ENCODE data around the gene ALS2CL.

The ALS2CL gene

DNA sequence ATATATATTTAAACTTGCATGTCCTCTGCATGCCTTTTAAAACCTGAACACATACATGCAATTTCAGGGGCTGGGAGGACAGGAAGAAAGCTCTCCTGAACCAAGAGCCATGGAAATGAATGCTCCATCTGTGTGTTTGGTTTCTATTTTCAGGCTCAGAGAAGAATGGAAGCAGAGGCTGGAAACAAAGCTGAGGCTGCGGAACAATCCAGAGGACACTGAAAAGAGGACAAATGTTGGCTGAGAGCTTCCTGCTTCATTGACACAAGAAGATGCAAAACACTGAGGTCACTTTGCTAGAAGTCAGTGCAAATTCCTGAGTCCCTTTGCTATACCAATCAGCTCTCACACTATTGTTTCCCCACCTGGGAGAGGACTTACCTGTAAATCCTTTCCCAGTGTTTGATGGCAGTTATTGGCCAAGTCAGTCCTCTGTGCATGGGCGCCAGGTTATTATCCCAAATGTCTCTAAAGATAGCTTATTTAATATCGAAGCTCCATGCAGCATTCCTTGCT lies 68.4 kb downstream of the ALS2CL start:
- no peak for DNase-seq

GRCh38 chr3:46624533-46624932 lies 68.9 kb downstream of the ALS2CL start:
- no peak for DNase-seq

GRCh38 chr3:46619845-46620778 lies 73.4 kb downstream of the ALS2CL start:
- no peak for DNase-seq
